ENCODE data around the gene NCR2. TPM values are rescaled to one million over a fixed set of nuclear protein-coding genes. Genes with fewer than 3 reads are reported as not detected.

The NCR2 gene
- total RNA-seq, 1 experiment from 2014 or later, result not detected

DNA sequence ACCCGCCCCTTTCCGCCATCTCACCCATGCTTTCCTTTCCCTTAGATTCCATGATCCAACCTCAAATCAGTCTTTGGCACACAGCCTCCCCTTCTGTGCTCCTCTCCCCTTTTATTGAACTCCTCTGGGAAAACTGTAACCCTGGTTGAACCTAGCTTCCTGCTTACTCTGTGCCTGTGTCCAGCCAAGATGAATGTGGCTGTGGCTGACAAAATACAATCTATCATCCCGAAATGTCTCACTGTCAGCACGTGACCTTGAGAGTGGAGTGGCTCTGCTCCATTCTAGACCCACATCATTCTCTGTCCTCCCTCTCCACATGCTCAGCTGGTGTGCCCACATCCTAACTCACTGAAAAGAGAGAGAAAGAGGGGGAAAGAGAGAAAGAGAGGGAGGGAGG lies 11.0 kb downstream of the NCR2 start:
- no peak for TF ChIP-seq CEBPB (IDR thresholded peaks at IDR 0.05; ENCODE audit: low read depth)
- no peaks in the 10 kb centered on the region for H3K9me3 ChIP-seq (ENCODE audit: control insufficient read depth in 1 of 2, insufficient read depth in 1 of 2, low read depth in 1 of 2, low read length in 2 of 2)
- H2AFZ ChIP-seq (ENCODE audit: low read depth, low read length, poor library complexity, severe bottlenecking), result no peak overlapping the region
- intact Hi-C loops (cut with micrococcal nuclease), result no loop called here
- ChIA-PET RAD21 (ENCODE audit: low non-redundant PET in 1 of 2, low total read pairs in 2 of 2, uncharacterized antibody in 2 of 2, unreplicated experiment in 2 of 2) (no interaction called here), POLR2A (no interaction called here), CTCF (no interaction called here)
- BruUV-seq (replicated peaks), result no TSS peak
- no peak for DNase-seq (ENCODE audit: low read depth, low spot score)
- H3K27me3 ChIP-seq (ENCODE audit: insufficient read depth, low read length), result peaks cover 19% of the 10 kb centered on the region
- H3K36me3 ChIP-seq (ENCODE audit: control insufficient read depth in 1 of 2, insufficient read depth in 2 of 2, low read length in 2 of 2), result no peaks in the 10 kb centered on the region
- no peak for ATAC-seq
- no peaks in the 10 kb centered on the region for H3K4me1 ChIP-seq (ENCODE audit: control insufficient read depth in 1 of 2, insufficient read depth in 2 of 2, low read length in 2 of 2)
- H3K9ac ChIP-seq (ENCODE audit: low read length), result no peak overlapping the region
- no peaks in the 10 kb centered on the region for H3K9me2 ChIP-seq (ENCODE audit: insufficient read depth)
- no peaks in the 10 kb centered on the region for H4K20me1 ChIP-seq (ENCODE audit: insufficient read depth)
- H3K27ac ChIP-seq (ENCODE audit: low read depth, low read length), result no peak overlapping the region
- H3K79me2 ChIP-seq (ENCODE audit: insufficient read depth, low read length), result no peaks in the 10 kb centered on the region
- H3K4me3 ChIP-seq (replicated peaks in 1 of 2; ENCODE audit: low read depth in 1 of 2, low read length in 2 of 2), result no peak overlapping the region
- no peak overlapping the region for H3K4me2 ChIP-seq (ENCODE audit: low read length)

DNA sequence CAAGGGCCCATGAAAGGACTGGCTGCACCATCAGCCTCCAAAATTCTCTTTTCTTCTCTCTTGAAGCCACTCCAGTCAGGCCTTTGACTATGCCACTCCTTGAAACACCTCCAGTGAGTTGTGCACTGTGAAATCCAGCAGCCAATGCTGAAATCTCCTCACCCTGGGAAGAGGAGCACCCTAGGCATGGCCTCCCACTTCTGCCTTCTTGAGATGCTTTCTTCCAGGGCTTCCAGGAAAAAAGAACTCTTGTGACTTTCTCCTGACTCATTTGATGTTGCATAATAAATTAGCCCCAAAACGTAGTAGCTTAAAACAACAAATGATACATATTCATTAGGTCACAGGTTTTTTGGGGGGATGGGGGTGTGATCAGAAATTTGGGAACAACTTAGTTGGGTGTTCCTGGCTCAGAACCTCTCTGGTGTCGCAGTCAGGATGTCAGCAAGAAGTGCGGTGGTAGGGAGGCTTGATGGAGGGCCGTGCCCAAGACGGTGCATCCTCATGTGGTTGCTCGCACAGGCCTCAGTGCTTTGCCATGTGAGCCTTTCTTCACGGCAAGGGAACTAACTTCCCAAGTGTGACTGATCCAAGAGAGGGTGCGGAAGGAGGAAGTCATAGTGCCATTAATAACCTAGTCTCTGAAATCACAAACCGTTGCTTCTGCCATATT lies 12.1 kb downstream of the NCR2 start:
- POLR2A ChIA-PET, result no interaction called here

DNA sequence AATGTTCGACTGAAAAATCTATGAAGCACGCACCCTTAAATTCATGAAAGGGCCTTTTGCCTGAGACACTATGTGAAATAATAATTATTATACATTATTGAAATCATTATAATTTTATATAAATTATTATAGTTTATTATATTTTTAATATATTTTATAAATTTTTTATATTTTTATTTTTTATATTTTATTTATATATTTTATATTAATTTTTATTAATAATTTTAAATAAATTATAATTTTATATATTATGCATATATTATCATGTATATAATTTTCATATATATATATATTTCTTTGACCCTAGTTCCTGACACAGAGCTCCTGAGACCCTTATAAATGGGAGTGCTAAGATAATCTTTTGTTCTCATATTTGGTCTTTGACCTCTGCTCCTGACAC lies 13.5 kb downstream of the NCR2 start:
- H3K9ac ChIP-seq (ENCODE audit: low read length), result no peak overlapping the region
- H3K9me2 ChIP-seq (ENCODE audit: insufficient read depth), result no peaks in the 10 kb centered on the region
- no peak for DNase-seq (ENCODE audit: low read depth, low spot score)
- no peak overlapping the region for H2AFZ ChIP-seq (ENCODE audit: low read depth, low read length, poor library complexity, severe bottlenecking)
- no peak for TF ChIP-seq SP1 (IDR thresholded peaks at IDR 0.05; ENCODE audit: low read depth)
- no peak for TF ChIP-seq EZH2phosphoT487 (IDR thresholded peaks at IDR 0.05; ENCODE audit: borderline replicate concordance)
- TF ChIP-seq EGR1 (IDR thresholded peaks at IDR 0.05; ENCODE audit: low read depth), result no peak
- no peak for TF ChIP-seq CEBPB (IDR thresholded peaks at IDR 0.05; ENCODE audit: low read depth)
- no peak for TF ChIP-seq POLR2A (IDR thresholded peaks at IDR 0.05; ENCODE audit: borderline replicate concordance, extremely low read depth, insufficient read depth, insufficient read length)
- TF ChIP-seq POLR2AphosphoS5 (IDR thresholded peaks at IDR 0.05; ENCODE audit: low read depth, low read length), result no peak
- TF ChIP-seq, protein P1, sequence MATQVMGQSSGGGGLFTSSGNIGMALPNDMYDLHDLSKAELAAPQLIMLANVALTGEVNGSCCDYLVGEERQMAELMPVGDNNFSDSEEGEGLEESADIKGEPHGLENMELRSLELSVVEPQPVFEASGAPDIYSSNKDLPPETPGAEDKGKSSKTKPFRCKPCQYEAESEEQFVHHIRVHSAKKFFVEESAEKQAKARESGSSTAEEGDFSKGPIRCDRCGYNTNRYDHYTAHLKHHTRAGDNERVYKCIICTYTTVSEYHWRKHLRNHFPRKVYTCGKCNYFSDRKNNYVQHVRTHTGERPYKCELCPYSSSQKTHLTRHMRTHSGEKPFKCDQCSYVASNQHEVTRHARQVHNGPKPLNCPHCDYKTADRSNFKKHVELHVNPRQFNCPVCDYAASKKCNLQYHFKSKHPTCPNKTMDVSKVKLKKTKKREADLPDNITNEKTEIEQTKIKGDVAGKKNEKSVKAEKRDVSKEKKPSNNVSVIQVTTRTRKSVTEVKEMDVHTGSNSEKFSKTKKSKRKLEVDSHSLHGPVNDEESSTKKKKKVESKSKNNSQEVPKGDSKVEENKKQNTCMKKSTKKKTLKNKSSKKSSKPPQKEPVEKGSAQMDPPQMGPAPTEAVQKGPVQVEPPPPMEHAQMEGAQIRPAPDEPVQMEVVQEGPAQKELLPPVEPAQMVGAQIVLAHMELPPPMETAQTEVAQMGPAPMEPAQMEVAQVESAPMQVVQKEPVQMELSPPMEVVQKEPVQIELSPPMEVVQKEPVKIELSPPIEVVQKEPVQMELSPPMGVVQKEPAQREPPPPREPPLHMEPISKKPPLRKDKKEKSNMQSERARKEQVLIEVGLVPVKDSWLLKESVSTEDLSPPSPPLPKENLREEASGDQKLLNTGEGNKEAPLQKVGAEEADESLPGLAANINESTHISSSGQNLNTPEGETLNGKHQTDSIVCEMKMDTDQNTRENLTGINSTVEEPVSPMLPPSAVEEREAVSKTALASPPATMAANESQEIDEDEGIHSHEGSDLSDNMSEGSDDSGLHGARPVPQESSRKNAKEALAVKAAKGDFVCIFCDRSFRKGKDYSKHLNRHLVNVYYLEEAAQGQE (IDR thresholded peaks at IDR 0.05; ENCODE audit: low read depth), result no peak
- ChIA-PET POLR2A (no interaction called here), CTCF (no interaction called here), RAD21 (ENCODE audit: low non-redundant PET in 1 of 2, low total read pairs in 2 of 2, uncharacterized antibody in 2 of 2, unreplicated experiment in 2 of 2) (no interaction called here)
- H3K9me3 ChIP-seq (ENCODE audit: control insufficient read depth in 1 of 2, insufficient read depth in 1 of 2, low read depth in 1 of 2, low read length in 2 of 2), result no peaks in the 10 kb centered on the region
- no peaks in the 10 kb centered on the region for H4K20me1 ChIP-seq (ENCODE audit: insufficient read depth)
- intact Hi-C loops (cut with micrococcal nuclease), result no loop called here
- H3K79me2 ChIP-seq (ENCODE audit: insufficient read depth, low read length), result no peaks in the 10 kb centered on the region
- no peak overlapping the region for H3K4me2 ChIP-seq (ENCODE audit: low read length)
- ATAC-seq, result no peak
- BruUV-seq (replicated peaks), result no TSS peak
- H3K27me3 ChIP-seq (ENCODE audit: insufficient read depth, low read length), result peaks cover 19% of the 10 kb centered on the region
- H3K27ac ChIP-seq (ENCODE audit: low read depth, low read length), result no peak overlapping the region
- H3K4me1 ChIP-seq (ENCODE audit: control insufficient read depth in 1 of 2, insufficient read depth in 2 of 2, low read length in 2 of 2), result no peaks in the 10 kb centered on the region; a peak in 1 of 4 replicates
- no peak overlapping the region for H3K4me3 ChIP-seq (replicated peaks in 1 of 2; ENCODE audit: low read depth in 1 of 2, low read length in 2 of 2)
- no peaks in the 10 kb centered on the region for H3K36me3 ChIP-seq (ENCODE audit: control insufficient read depth in 1 of 2, insufficient read depth in 2 of 2, low read length in 2 of 2)

More for the DNA sequence above, 12.1 kb downstream of the NCR2 start:
- Histone ChIP-seq H3K27ac (ENCODE audit: low read depth, low read length) (no peak overlapping the region), H3K4me3 (replicated peaks in 1 of 2; ENCODE audit: low read depth in 1 of 2, low read length in 2 of 2) (no peak overlapping the region), H2AFZ (ENCODE audit: low read depth, low read length, poor library complexity, severe bottlenecking) (no peak overlapping the region), H3K9me3 (ENCODE audit: control insufficient read depth in 1 of 2, insufficient read depth in 1 of 2, low read depth in 1 of 2, low read length in 2 of 2) (no peaks in the 10 kb centered on the region), H3K27me3 (ENCODE audit: insufficient read depth, low read length) (peaks cover 19% of the 10 kb centered on the region), H3K9ac (ENCODE audit: low read length) (no peak overlapping the region), H3K79me2 (ENCODE audit: insufficient read depth, low read length) (no peaks in the 10 kb centered on the region), H4K20me1 (ENCODE audit: insufficient read depth) (no peaks in the 10 kb centered on the region), H3K9me2 (ENCODE audit: insufficient read depth) (no peaks in the 10 kb centered on the region), H3K4me1 (ENCODE audit: control insufficient read depth in 1 of 2, insufficient read depth in 2 of 2, low read length in 2 of 2) (no peaks in the 10 kb centered on the region), H3K36me3 (ENCODE audit: control insufficient read depth in 1 of 2, insufficient read depth in 2 of 2, low read length in 2 of 2) (no peaks in the 10 kb centered on the region), H3K4me2 (ENCODE audit: low read length) (no peak overlapping the region)
- CTCF ChIA-PET, result no interaction called here
- intact Hi-C loops (cut with micrococcal nuclease), result no loop called here
- BruUV-seq (replicated peaks), result no TSS peak
- RAD21 ChIA-PET (ENCODE audit: low non-redundant PET in 1 of 2, low total read pairs in 2 of 2, uncharacterized antibody in 2 of 2, unreplicated experiment in 2 of 2), result no interaction called here
- no peak for DNase-seq (ENCODE audit: low read depth, low spot score)
- no peak for TF ChIP-seq CEBPB (IDR thresholded peaks at IDR 0.05; ENCODE audit: low read depth)
- TF ChIP-seq FOSL1 (IDR thresholded peaks at IDR 0.05; ENCODE audit: low read depth), result no peak
- no peak for ATAC-seq
